ENCODE measurements around the gene CAD. TPM values are rescaled to one million over a fixed set of nuclear protein-coding genes. Genes with fewer than 3 reads are reported as not detected.
A peak's percentile ranks its signal among the peaks of the same experiment; 100 is the strongest.

The CAD gene
- total and polyA plus RNA-seq, 2 of the 4 experiments (the other 2 are of a cell fraction): 12.9 to 38.7 TPM

DNA sequence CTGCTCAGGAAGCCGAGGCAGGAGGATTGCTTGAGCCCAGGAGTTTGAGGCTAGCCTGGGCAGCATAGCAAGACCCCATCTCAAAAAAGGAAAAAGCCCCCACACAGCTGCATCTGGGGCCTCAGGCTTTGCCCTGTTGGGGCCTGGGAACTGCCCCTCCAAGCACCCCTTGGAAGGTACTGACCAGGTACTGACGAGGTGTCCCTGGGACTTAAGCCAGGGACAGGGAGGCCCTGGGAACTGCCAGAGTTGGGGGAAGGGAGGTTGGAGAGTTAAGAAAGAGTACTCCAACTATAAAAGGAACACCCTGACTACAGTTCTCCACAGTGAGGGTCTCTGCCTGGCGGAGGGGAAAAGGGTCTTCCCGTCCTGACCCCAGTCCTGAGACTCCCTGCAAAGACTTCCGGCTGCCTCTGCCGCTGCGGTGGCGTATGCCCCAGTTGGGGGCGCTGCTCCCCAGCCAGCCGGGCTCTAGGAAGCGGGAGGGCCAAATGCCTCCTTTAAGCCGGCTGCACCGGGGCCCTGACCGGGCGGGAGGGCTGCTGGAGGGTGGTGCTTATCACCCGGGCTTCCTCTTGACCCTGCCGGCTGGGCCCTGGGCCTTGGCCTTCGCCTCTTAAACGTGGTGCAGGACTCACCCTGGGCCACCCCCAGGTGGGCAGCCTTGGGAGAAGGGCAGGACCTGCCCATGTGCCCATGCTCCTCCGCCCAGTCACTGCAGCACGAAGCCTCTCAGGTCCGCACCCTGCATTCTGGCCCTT is 32.9 kb downstream of the CAD start:
- H3K4ac ChIP-seq (ENCODE audit: low read depth, low read length): no peak overlapping the region
- no peak overlapping the region for H4K91ac ChIP-seq (ENCODE audit: insufficient read depth, low read depth, low read length)
- dilution Hi-C loops (cut with HindIII; ENCODE audit: low sequenced_read_pairs, unreplicated experiment): no loop called here
- H3K9me3 ChIP-seq (ENCODE audit: control insufficient read depth, insufficient read depth, low read length): no peaks in the 10 kb centered on the region
- ChIA-PET POLR2A (ENCODE audit: unreplicated experiment) (no interaction called here), CTCF (interaction anchor here (0.6 kb wide), 1 partner anchor 75 kb away, joined by 3 read pairs; no protein-coding TSS in a partner anchor)
- no peak overlapping the region for H2BK5ac ChIP-seq (ENCODE audit: low read depth, low read length, poor library complexity, severe bottlenecking)
- peak overlapping the region; percentile 76 for H2AFZ ChIP-seq (replicated peaks; ENCODE audit: low read length, poor library complexity)
- H3K18ac ChIP-seq (ENCODE audit: low read depth, low read length): no peak overlapping the region
- no peak for TF ChIP-seq ELK1 (IDR thresholded peaks at IDR 0.05; ENCODE audit: borderline replicate concordance, low read depth, low read length)
- TF ChIP-seq FOS (IDR thresholded peaks at IDR 0.05; ENCODE audit: low read depth, low read length): no peak
- no peak for TF ChIP-seq BHLHE40 (IDR thresholded peaks at IDR 0.05; ENCODE audit: low read depth, low read length)
- TF ChIP-seq, protein P1, sequence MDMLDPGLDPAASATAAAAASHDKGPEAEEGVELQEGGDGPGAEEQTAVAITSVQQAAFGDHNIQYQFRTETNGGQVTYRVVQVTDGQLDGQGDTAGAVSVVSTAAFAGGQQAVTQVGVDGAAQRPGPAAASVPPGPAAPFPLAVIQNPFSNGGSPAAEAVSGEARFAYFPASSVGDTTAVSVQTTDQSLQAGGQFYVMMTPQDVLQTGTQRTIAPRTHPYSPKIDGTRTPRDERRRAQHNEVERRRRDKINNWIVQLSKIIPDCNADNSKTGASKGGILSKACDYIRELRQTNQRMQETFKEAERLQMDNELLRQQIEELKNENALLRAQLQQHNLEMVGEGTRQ (IDR thresholded peaks at IDR 0.05; ENCODE audit: low read depth, low read length): no peak
- TF ChIP-seq RFX5 (IDR thresholded peaks at IDR 0.05; ENCODE audit: low read depth, low read length): no peak
- peak; percentile 72 for TF ChIP-seq SMC3 (IDR thresholded peaks at IDR 0.05; ENCODE audit: low read depth, low read length)
- TF ChIP-seq RAD21 (IDR thresholded peaks at IDR 0.05; ENCODE audit: low read length): peak; percentile 81
- TF ChIP-seq CTCF (conservative IDR thresholded peaks at IDR 0.05; ENCODE audit: low read depth, low read length): peak; percentile 78
- TF ChIP-seq POLR2A (IDR thresholded peaks at IDR 0.05; ENCODE audit: low read depth, low read length): no peak
- no peak for TF ChIP-seq MXI1 (IDR thresholded peaks at IDR 0.05; ENCODE audit: borderline replicate concordance, low read depth, low read length)
- TF ChIP-seq NFE2L2 (IDR thresholded peaks at IDR 0.05; ENCODE audit: low read depth, low read length): no peak
- no peak for TF ChIP-seq CHD1 (IDR thresholded peaks at IDR 0.05; ENCODE audit: low read depth, low read length)
- ATAC-seq (ENCODE audit: low read depth) (peak; percentile 81), DNase-seq (peak; percentile 31)
- H4K20me1 ChIP-seq (ENCODE audit: insufficient read depth, low read length): no peaks in the 10 kb centered on the region
- in situ Hi-C loops (cut with MboI; ENCODE audit: low sequenced_read_pairs): no loop called here
- 0 out of 2 replicates have a peak, but pooled peaks cover 2% of the 10 kb centered on the region for H3K9me1 ChIP-seq (ENCODE audit: insufficient read depth, low read length)
- H3K79me1 ChIP-seq (ENCODE audit: low read depth in 1 of 2, low read length in 2 of 2): no peaks in the 10 kb centered on the region
- H4K8ac ChIP-seq (ENCODE audit: low read depth in 2 of 2, low read length in 2 of 2): no peak overlapping the region; a peak in 1 of 4 replicates
- no peak overlapping the region for H3K4me2 ChIP-seq (ENCODE audit: low read depth, low read length)
- no peak overlapping the region for H3K14ac ChIP-seq (replicated peaks; ENCODE audit: low read depth, low read length)
- intact Hi-C loops (cut with micrococcal nuclease): loop anchor here (1.0 kb wide), 1 partner anchor 53 kb away; no protein-coding TSS in a partner anchor
- no peak overlapping the region for H3K4me3 ChIP-seq (ENCODE audit: insufficient read depth, low read depth, low read length)
- peaks cover under 1% of the 10 kb centered on the region for H3K4me1 ChIP-seq (ENCODE audit: control insufficient read depth, insufficient read depth, low read length)
- H3K56ac ChIP-seq (ENCODE audit: extremely low read depth, insufficient read depth, low read length): no peak overlapping the region
- WGBS, 2 experiments (ENCODE audit: extremely low coverage in 2 of 2, insufficient read length in 1 of 2): 34% methylated on average over 11 of the region's 22 CpGs; no CpG with 5 or more reads in 1 of the 2 experiments
- H4K5ac ChIP-seq (ENCODE audit: low read depth, low read length): no peak overlapping the region
- peak overlapping the region; percentile 15 for H2AK9ac ChIP-seq (replicated peaks; ENCODE audit: low read depth, low read length, poor library complexity)
- H3K23ac ChIP-seq (ENCODE audit: low read depth, low read length): no peak overlapping the region
- H3K36me3 ChIP-seq (ENCODE audit: control insufficient read depth, insufficient read depth, low read length): peaks cover 2% of the 10 kb centered on the region; the same call in 1 of the 2 replicates
- H3K27ac ChIP-seq (ENCODE audit: insufficient read depth, low read length): no peak overlapping the region
- no TSS peak for BruUV-seq (replicated peaks)
- no peak overlapping the region for H2BK15ac ChIP-seq (ENCODE audit: low read depth, low read length)
- no peak overlapping the region; the same call in 1 of the 2 replicates for H2BK20ac ChIP-seq (ENCODE audit: low read depth, low read length)
- no peak overlapping the region for H2AK5ac ChIP-seq (ENCODE audit: low read depth, low read length)
- no peak overlapping the region for H3K9ac ChIP-seq (ENCODE audit: low read depth, low read length)
- no peak overlapping the region for H2BK120ac ChIP-seq (ENCODE audit: low read depth, low read length)
- H3K27me3 ChIP-seq (ENCODE audit: control insufficient read depth, insufficient read depth, low read length): peaks cover 11% of the 10 kb centered on the region

Measured in IMR-90 (cell line).